Measurements from ENCODE around the gene NPVF. TPM values are rescaled to one million over a fixed set of nuclear protein-coding genes. Genes with fewer than 3 reads are reported as not detected.

Gene NPVF
- total and polyA plus RNA-seq, 5 donors from 2014 or later, result not detected

- H3K4me1 Mint-ChIP-seq, result peaks cover 0 to 2% (median 0%) of the 10 kb centered on the region in 4 donors
- Histone ChIP-seq H3K9me3 (ENCODE audit: control insufficient read depth in 2 of 2, low read length in 2 of 2) (no peaks in the 10 kb centered on the region), H3K4me1 (ENCODE audit: control insufficient read depth, insufficient read depth, low read length, poor library complexity, severe bottlenecking) (no peaks in the 10 kb centered on the region), H3K27ac (ENCODE audit: insufficient read depth, low read length, poor library complexity, severe bottlenecking) (no peak overlapping the region), H3K27me3 (ENCODE audit: control insufficient read depth, insufficient read depth, low read length) (peaks cover 21% of the 10 kb centered on the region), H3K4me3 (ENCODE audit: low read depth, low read length) (no peak overlapping the region), H3K36me3 (ENCODE audit: control insufficient read depth, insufficient read depth, low read length) (no peaks in the 10 kb centered on the region)
- H3K27ac Mint-ChIP-seq, result no peak overlapping the region
- peaks cover 40% of the 10 kb centered on the region for H3K27me3 Mint-ChIP-seq
- no peaks in the 10 kb centered on the region for H3K36me3 Mint-ChIP-seq
- H3K4me3 Mint-ChIP-seq, result no peak overlapping the region
- peaks cover 0 to 6% (median 1%) of the 10 kb centered on the region in 7 donors for H3K9me3 Mint-ChIP-seq
- ATAC-seq (ENCODE audit: low read depth in 2 of 2), result no peak
- DNase-seq, result no peak
These were observed 20.4 kb downstream of the NPVF start for GRCh38 chr7:25207887-25208286.

- H3K4me1 Mint-ChIP-seq, result peaks cover 0 to 2% (median 0%) of the 10 kb centered on the region in 4 donors
- ATAC-seq (ENCODE audit: low read depth in 2 of 2) (no peak), DNase-seq (no peak)
- H3K36me3 Mint-ChIP-seq, result no peaks in the 10 kb centered on the region
- H3K4me3 Mint-ChIP-seq, result no peak overlapping the region
- no peak overlapping the region for H3K27ac Mint-ChIP-seq
- Histone ChIP-seq H3K36me3 (ENCODE audit: control insufficient read depth, insufficient read depth, low read length) (no peaks in the 10 kb centered on the region), H3K27me3 (ENCODE audit: control insufficient read depth, insufficient read depth, low read length) (peaks cover 26% of the 10 kb centered on the region), H3K4me3 (ENCODE audit: low read depth, low read length) (no peak overlapping the region), H3K27ac (ENCODE audit: insufficient read depth, low read length, poor library complexity, severe bottlenecking) (no peak overlapping the region), H3K9me3 (ENCODE audit: control insufficient read depth in 2 of 2, low read length in 2 of 2) (no peaks in the 10 kb centered on the region), H3K4me1 (ENCODE audit: control insufficient read depth, insufficient read depth, low read length, poor library complexity, severe bottlenecking) (no peaks in the 10 kb centered on the region)
- H3K9me3 Mint-ChIP-seq, result peaks cover 0 to 6% (median 1%) of the 10 kb centered on the region in 7 donors
- peaks cover 39% of the 10 kb centered on the region for H3K27me3 Mint-ChIP-seq
These were observed 21.5 kb downstream of the NPVF start for GRCh38 chr7:25206765-25207164.

GRCh38 chr7:25196132-25196896, 32.0 kb downstream of the NPVF start:
- H3K4me3 ChIP-seq (ENCODE audit: low read depth, low read length), result no peak overlapping the region
- no peak overlapping the region for H3K27ac ChIP-seq (ENCODE audit: insufficient read depth, low read length, poor library complexity, severe bottlenecking)
- H3K36me3 Mint-ChIP-seq, result no peaks in the 10 kb centered on the region
- no peaks in the 10 kb centered on the region for H3K36me3 ChIP-seq (ENCODE audit: control insufficient read depth, insufficient read depth, low read length)
- ATAC-seq (ENCODE audit: low read depth in 2 of 2), result no peak
- peaks cover 46% of the 10 kb centered on the region for H3K27me3 Mint-ChIP-seq
- H3K27ac Mint-ChIP-seq, result no peak overlapping the region
- no peaks in the 10 kb centered on the region for H3K4me1 ChIP-seq (ENCODE audit: control insufficient read depth, insufficient read depth, low read length, poor library complexity, severe bottlenecking)
- no peaks in the 10 kb centered on the region for H3K9me3 ChIP-seq (ENCODE audit: control insufficient read depth in 2 of 2, low read length in 2 of 2)
- H3K4me3 Mint-ChIP-seq, result no peak overlapping the region
- no peaks in the 10 kb centered on the region for H3K9me3 Mint-ChIP-seq
- peaks cover 13% of the 10 kb centered on the region for H3K27me3 ChIP-seq (ENCODE audit: control insufficient read depth, insufficient read depth, low read length)
- H3K4me1 Mint-ChIP-seq, result no peaks in the 10 kb centered on the region
- no peak for DNase-seq

GRCh38 chr7:25194036-25194435, 34.2 kb downstream of the NPVF start:
- Histone ChIP-seq H3K4me1 (ENCODE audit: control insufficient read depth, insufficient read depth, low read length, poor library complexity, severe bottlenecking) (no peaks in the 10 kb centered on the region), H3K9me3 (ENCODE audit: control insufficient read depth in 2 of 2, low read length in 2 of 2) (no peaks in the 10 kb centered on the region), H3K4me3 (ENCODE audit: low read depth, low read length) (no peak overlapping the region), H3K27me3 (ENCODE audit: control insufficient read depth, insufficient read depth, low read length) (peaks cover 11% of the 10 kb centered on the region), H3K27ac (ENCODE audit: insufficient read depth, low read length, poor library complexity, severe bottlenecking) (no peak overlapping the region), H3K36me3 (ENCODE audit: control insufficient read depth, insufficient read depth, low read length) (no peaks in the 10 kb centered on the region)
- H3K4me1 Mint-ChIP-seq, result no peaks in the 10 kb centered on the region
- no peak overlapping the region for H3K27ac Mint-ChIP-seq
- DNase-seq (no peak), ATAC-seq (ENCODE audit: low read depth in 2 of 2) (no peak)
- H3K4me3 Mint-ChIP-seq, result no peak overlapping the region
- no peaks in the 10 kb centered on the region for H3K36me3 Mint-ChIP-seq
- H3K9me3 Mint-ChIP-seq, result no peaks in the 10 kb centered on the region
- H3K27me3 Mint-ChIP-seq, result peaks cover 46% of the 10 kb centered on the region

- H3K27ac ChIP-seq (ENCODE audit: insufficient read depth, low read length, poor library complexity, severe bottlenecking), result no peak overlapping the region
- Mint-ChIP-seq H3K4me3 (no peak overlapping the region), H3K36me3 (no peaks in the 10 kb centered on the region), H3K27me3 (peaks cover 44% of the 10 kb centered on the region), H3K9me3 (no peaks in the 10 kb centered on the region), H3K4me1 (no peaks in the 10 kb centered on the region), H3K27ac (no peak overlapping the region)
- H3K27me3 ChIP-seq (ENCODE audit: control insufficient read depth, insufficient read depth, low read length), result peaks cover 14% of the 10 kb centered on the region
- no peaks in the 10 kb centered on the region for H3K9me3 ChIP-seq (ENCODE audit: control insufficient read depth in 2 of 2, low read length in 2 of 2)
- no peak overlapping the region for H3K4me3 ChIP-seq (ENCODE audit: low read depth, low read length)
- no peak for ATAC-seq (ENCODE audit: low read depth in 2 of 2)
- H3K4me1 ChIP-seq (ENCODE audit: control insufficient read depth, insufficient read depth, low read length, poor library complexity, severe bottlenecking), result no peaks in the 10 kb centered on the region
- no peaks in the 10 kb centered on the region for H3K36me3 ChIP-seq (ENCODE audit: control insufficient read depth, insufficient read depth, low read length)
- no peak for DNase-seq
These were observed 36.2 kb downstream of the NPVF start for GRCh38 chr7:25192043-25192442.

- Mint-ChIP-seq H3K4me1 (no peaks in the 10 kb centered on the region), H3K9me3 (no peaks in the 10 kb centered on the region), H3K27ac (no peak overlapping the region), H3K4me3 (no peak overlapping the region), H3K36me3 (no peaks in the 10 kb centered on the region), H3K27me3 (peaks cover 33% of the 10 kb centered on the region)
- H3K27ac ChIP-seq (ENCODE audit: insufficient read depth, low read length, poor library complexity, severe bottlenecking), result no peak overlapping the region
- H3K4me3 ChIP-seq (ENCODE audit: low read depth, low read length), result no peak overlapping the region
- H3K27me3 ChIP-seq (ENCODE audit: control insufficient read depth, insufficient read depth, low read length), result peaks cover 21% of the 10 kb centered on the region
- DNase-seq (no peak), ATAC-seq (ENCODE audit: low read depth in 2 of 2) (no peak)
- no peaks in the 10 kb centered on the region for H3K4me1 ChIP-seq (ENCODE audit: control insufficient read depth, insufficient read depth, low read length, poor library complexity, severe bottlenecking)
- no peaks in the 10 kb centered on the region for H3K9me3 ChIP-seq (ENCODE audit: control insufficient read depth in 2 of 2, low read length in 2 of 2)
- no peaks in the 10 kb centered on the region for H3K36me3 ChIP-seq (ENCODE audit: control insufficient read depth, insufficient read depth, low read length)
These were observed 39.1 kb downstream of the NPVF start for GRCh38 chr7:25189197-25189596.

- Mint-ChIP-seq H3K27ac (no peak overlapping the region), H3K36me3 (no peaks in the 10 kb centered on the region), H3K27me3 (peaks cover 28% of the 10 kb centered on the region), H3K4me3 (no peak overlapping the region), H3K4me1 (no peaks in the 10 kb centered on the region), H3K9me3 (no peaks in the 10 kb centered on the region)
- no peaks in the 10 kb centered on the region for H3K4me1 ChIP-seq (ENCODE audit: control insufficient read depth, insufficient read depth, low read length, poor library complexity, severe bottlenecking)
- peaks cover 17% of the 10 kb centered on the region for H3K27me3 ChIP-seq (ENCODE audit: control insufficient read depth, insufficient read depth, low read length)
- H3K36me3 ChIP-seq (ENCODE audit: control insufficient read depth, insufficient read depth, low read length), result no peaks in the 10 kb centered on the region
- ATAC-seq (ENCODE audit: low read depth in 2 of 2) (no peak), DNase-seq (no peak)
- no peak overlapping the region for H3K27ac ChIP-seq (ENCODE audit: insufficient read depth, low read length, poor library complexity, severe bottlenecking)
- H3K9me3 ChIP-seq (ENCODE audit: control insufficient read depth in 2 of 2, low read length in 2 of 2), result no peaks in the 10 kb centered on the region
- H3K4me3 ChIP-seq (ENCODE audit: low read depth, low read length), result no peak overlapping the region
These were observed 40.4 kb downstream of the NPVF start for GRCh38 chr7:25187932-25188331.

GRCh38 chr7:25186436-25186835, 41.9 kb downstream of the NPVF start:
- Histone ChIP-seq H3K9me3 (ENCODE audit: control insufficient read depth in 2 of 2, low read length in 2 of 2) (no peaks in the 10 kb centered on the region), H3K4me3 (ENCODE audit: low read depth, low read length) (no peak overlapping the region), H3K27me3 (ENCODE audit: control insufficient read depth, insufficient read depth, low read length) (peaks cover 12% of the 10 kb centered on the region), H3K27ac (ENCODE audit: insufficient read depth, low read length, poor library complexity, severe bottlenecking) (no peak overlapping the region), H3K4me1 (ENCODE audit: control insufficient read depth, insufficient read depth, low read length, poor library complexity, severe bottlenecking) (no peaks in the 10 kb centered on the region), H3K36me3 (ENCODE audit: control insufficient read depth, insufficient read depth, low read length) (no peaks in the 10 kb centered on the region)
- Mint-ChIP-seq H3K27me3 (peaks cover 24% of the 10 kb centered on the region), H3K27ac (no peak overlapping the region), H3K9me3 (peaks cover 0 to 2% (median 0%) of the 10 kb centered on the region in 7 donors), H3K36me3 (no peaks in the 10 kb centered on the region), H3K4me1 (peaks cover 0 to 2% (median 0%) of the 10 kb centered on the region in 4 donors), H3K4me3 (no peak overlapping the region)
- DNase-seq (no peak), ATAC-seq (ENCODE audit: low read depth in 2 of 2) (no peak)

All from CD4-positive, CD25-positive, alpha-beta regulatory T cell (primary cell).